Small intestine (tissue), 7 donors: ENCODE data around the gene TAF13. TPM values are rescaled to one million over a fixed set of nuclear protein-coding genes. Genes with fewer than 3 reads are reported as not detected.

Source experiments
- DNase-seq, 2 donors: peaks; one replicate each; pipeline versions ENCODE4 v3.0.0 to v3.0.0-alpha.2; 2013
- FAIRE-seq: peaks from 2 replicates; lab custom pipeline; 2012; peaks lifted over from hg19 to GRCh38; lab: Jason Lieb, UNC
- H3K27ac ChIP-seq, 3 donors: one replicate each; pipeline ENCODE4 v1.5.1; 2013; ENCODE audit warnings: low read length in 2 of 3, mild to moderate bottlenecking in 2 of 3, control low read depth in 1 of 3, inconsistent platforms in 1 of 3, low read depth in 1 of 3, moderate library complexity in 1 of 3
- H3K27me3 ChIP-seq, 3 donors: one replicate each; pipeline ENCODE4 v1.6.1; 2013; ENCODE audit warnings: low read length in 3 of 3, inconsistent platforms in 1 of 3; ENCODE audit not compliant: control insufficient read depth in 3 of 3, insufficient read depth in 3 of 3
- H3K36me3 ChIP-seq, 3 donors: one replicate each; pipeline ENCODE4 v1.6.1; 2013; ENCODE audit warnings: low read length in 3 of 3, inconsistent platforms in 1 of 3, low read depth in 1 of 3, mild to moderate bottlenecking in 1 of 3, moderate library complexity in 1 of 3; ENCODE audit not compliant: control insufficient read depth in 3 of 3, insufficient read depth in 2 of 3
- H3K4me1 ChIP-seq, 3 donors: one replicate each; pipeline ENCODE4 v1.6.1; 2013; ENCODE audit warnings: low read length in 2 of 3, inconsistent platforms in 1 of 3, low read depth in 1 of 3, mild to moderate bottlenecking in 1 of 3, moderate library complexity in 1 of 3; ENCODE audit not compliant: control insufficient read depth in 3 of 3, insufficient read depth in 2 of 3
- H3K4me3 ChIP-seq, 3 donors: one replicate each; pipeline ENCODE4 v1.5.1; 2013; ENCODE audit warnings: low read length in 3 of 3, control low read depth in 1 of 3, inconsistent platforms in 1 of 3, low read depth in 1 of 3, mild to moderate bottlenecking in 1 of 3, moderate library complexity in 1 of 3
- H3K9me3 ChIP-seq, 2 donors: one replicate each; pipeline ENCODE4 v1.6.1; 2013; ENCODE audit warnings: low read depth in 1 of 2, low read length in 1 of 2; ENCODE audit not compliant: control insufficient read depth in 2 of 2, insufficient read depth in 1 of 2
- WGBS, 3 donors: extraction: QIAGEN DNeasy Blood & Tissue Kit; methylation state at CpG; one replicate each; pipeline ENCODE4 v1.1.7; 2013; 5-methylcytosine and 5-hydroxymethylcytosine counted together
- polyA plus RNA-seq, 4 donors: library from polyadenylated mRNA; stranded (reverse) in 3 of 4; unstranded in 1 of 4; fragments of 200-250 nt in 3 of 4; fragments of 120-200 nt in 1 of 4; gene quantifications; one replicate each; pipeline versions ENCODE4 v1.2.1 to v1.2.3, GENCODE V29; 2013
- donor health status: healthy with polysubstance abuse.
- donor health status: control.
- donor health status: control.
- donor health status: Bipolar disorder and iron deficiency.
- donor health status: healthy.

TAF13 gene
- polyA plus RNA-seq, 4 donors, result 34.9 to 49.2 (median 39.2) TPM

GRCh38 chr1:109112652-109113285 is 37.0 kb upstream of the TAF13 start:
- Histone ChIP-seq H3K27ac (no peak overlapping the region), H3K4me3 (peak overlapping the region in 1 of 3 donors; percentile 62), H3K4me1 (peaks cover 0 to 17% (median 0%) of the 10 kb centered on the region in 3 donors), H3K27me3 (peaks cover 0 to 15% (median 0%) of the 10 kb centered on the region in 3 donors), H3K9me3 (no peaks in the 10 kb centered on the region), H3K36me3 (no peaks in the 10 kb centered on the region)
- DNase-seq (peak; percentile 87 to 95), FAIRE-seq (no peak)
- 8 to 23% (median 16%) methylated on average over 31 of the region's 31 CpGs for WGBS, 3 donors

GRCh38 chr1:109112056-109112651 is 36.4 kb upstream of the TAF13 start:
- Histone ChIP-seq H3K4me3 (no peak overlapping the region), H3K27me3 (peaks cover 0 to 15% (median 0%) of the 10 kb centered on the region in 3 donors), H3K9me3 (no peaks in the 10 kb centered on the region), H3K27ac (no peak overlapping the region), H3K4me1 (peaks cover 0 to 17% (median 0%) of the 10 kb centered on the region in 3 donors), H3K36me3 (no peaks in the 10 kb centered on the region)
- FAIRE-seq (no peak), DNase-seq (peak in 1 of 2 donors; percentile 36)
- 20 to 30% (median 27%) methylated on average over 10 of the region's 10 CpGs for WGBS, 3 donors

- H3K9me3 ChIP-seq, result no peaks in the 10 kb centered on the region
Measured at GRCh38 chr1:109111386-109112055, 35.7 kb upstream of the TAF13 start.

GRCh38 chr1:109109906-109110305 is 34.1 kb upstream of the TAF13 start:
- FAIRE-seq, result no peak
- no peak for DNase-seq
- 59 to 74% (median 60%) methylated on average over 3 of the region's 3 CpGs for WGBS, 3 donors
- peaks cover 0 to 14% (median 0%) of the 10 kb centered on the region in 3 donors for H3K4me1 ChIP-seq
- no peaks in the 10 kb centered on the region for H3K36me3 ChIP-seq
- H3K4me3 ChIP-seq, result no peak overlapping the region
- no peaks in the 10 kb centered on the region for H3K9me3 ChIP-seq
- H3K27me3 ChIP-seq, result peaks cover 0 to 15% (median 0%) of the 10 kb centered on the region in 3 donors
- no peak overlapping the region for H3K27ac ChIP-seq

More at GRCh38 chr1:109111386-109112055, 35.7 kb upstream of the TAF13 start:
- no peaks in the 10 kb centered on the region for H3K36me3 ChIP-seq
- FAIRE-seq, result no peak
- H3K4me3 ChIP-seq, result no peak overlapping the region
- H3K4me1 ChIP-seq, result peaks cover 0 to 17% (median 0%) of the 10 kb centered on the region in 3 donors
- WGBS, 3 donors, result 69 to 75% (median 71%) methylated on average over 5 of the region's 5 CpGs
- no peak overlapping the region for H3K27ac ChIP-seq
- no peak for DNase-seq
- H3K27me3 ChIP-seq, result peaks cover 0 to 15% (median 0%) of the 10 kb centered on the region in 3 donors

GRCh38 chr1:109107785-109108184 is 32.0 kb upstream of the TAF13 start:
- Histone ChIP-seq H3K9me3 (no peaks in the 10 kb centered on the region), H3K4me1 (peaks cover 0 to 6% (median 0%) of the 10 kb centered on the region in 3 donors), H3K27me3 (no peaks in the 10 kb centered on the region), H3K27ac (no peak overlapping the region), H3K4me3 (no peak overlapping the region), H3K36me3 (no peaks in the 10 kb centered on the region)
- WGBS, 3 donors, result 84 to 89% (median 86%) methylated on average over 7 of the region's 7 CpGs
- DNase-seq (no peak), FAIRE-seq (no peak)

DNA sequence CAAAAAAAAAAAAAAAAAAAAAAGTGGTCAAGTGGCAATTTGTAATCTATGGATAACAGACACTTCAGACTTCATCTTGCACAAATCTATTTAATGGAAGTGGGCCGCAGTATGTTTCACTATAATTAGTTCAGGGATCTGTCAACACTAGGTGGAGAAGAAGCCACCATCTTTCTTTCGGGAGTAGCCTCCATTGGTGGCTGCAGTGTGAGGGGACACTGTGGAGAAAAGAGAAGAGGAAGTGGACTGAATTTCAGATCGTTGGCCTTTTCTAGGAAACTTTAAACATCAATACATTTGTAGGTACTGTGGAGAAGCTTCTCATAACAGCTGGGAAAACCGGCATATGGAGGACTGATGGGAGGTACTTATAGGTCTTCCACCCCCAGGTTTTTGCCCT is 30.1 kb upstream of the TAF13 start:
- Histone ChIP-seq H3K27me3 (no peaks in the 10 kb centered on the region), H3K9me3 (no peaks in the 10 kb centered on the region), H3K4me1 (no peaks in the 10 kb centered on the region), H3K27ac (no peak overlapping the region), H3K36me3 (peaks cover 0 to 4% (median 0%) of the 10 kb centered on the region in 3 donors), H3K4me3 (no peak overlapping the region)
- FAIRE-seq (no peak), DNase-seq (no peak)
- 73 to 84% (median 75%) methylated on average over 4 of the region's 4 CpGs for WGBS, 3 donors

DNA sequence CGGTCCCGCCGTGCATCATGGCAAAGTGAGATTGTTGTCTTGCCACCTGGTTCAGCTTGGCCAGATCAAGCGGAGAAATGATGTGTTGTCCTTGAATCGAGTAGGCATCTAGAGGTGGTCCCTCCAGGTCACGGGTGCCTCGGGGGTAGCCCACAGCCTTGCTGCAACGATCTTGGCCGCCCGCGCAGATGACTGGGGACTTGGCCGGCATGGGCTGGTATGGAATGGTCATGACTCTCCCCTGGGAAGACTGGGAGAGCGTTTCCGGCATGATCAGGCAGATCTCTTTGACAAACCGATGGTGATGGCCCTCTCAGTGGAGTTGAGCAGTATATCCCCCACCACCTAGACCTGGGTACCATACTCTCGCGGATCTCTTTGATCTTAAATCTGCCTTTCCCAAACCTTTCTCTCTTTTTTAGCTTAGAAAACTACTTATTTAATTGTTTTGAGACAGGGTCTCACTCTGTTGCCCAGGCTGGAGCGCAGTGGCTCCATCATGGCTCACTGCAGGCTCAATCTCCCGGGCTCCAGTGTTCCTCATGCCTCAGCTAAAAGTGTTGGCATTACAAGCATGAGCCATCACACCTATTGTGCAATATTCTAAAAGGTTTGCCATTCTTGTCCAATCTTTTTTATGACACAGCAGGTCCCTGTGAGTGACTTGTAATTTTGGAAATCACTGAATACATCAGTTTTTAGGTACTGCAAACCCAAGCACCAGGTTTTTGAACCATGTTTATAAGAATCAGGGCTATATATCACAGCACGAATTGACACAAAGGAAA is 28.8 kb upstream of the TAF13 start:
- FAIRE-seq, result no peak
- H3K36me3 ChIP-seq, result peaks cover 0 to 4% (median 0%) of the 10 kb centered on the region in 3 donors
- H3K27ac ChIP-seq, result no peak overlapping the region
- DNase-seq, result no peak
- WGBS, 3 donors, result 89 to 96% (median 91%) methylated on average over 20 of the region's 20 CpGs
- H3K4me3 ChIP-seq, result no peak overlapping the region
- no peaks in the 10 kb centered on the region for H3K27me3 ChIP-seq
- H3K9me3 ChIP-seq, result no peaks in the 10 kb centered on the region
- H3K4me1 ChIP-seq, result no peaks in the 10 kb centered on the region
